Measurements from ENCODE around the gene COQ6.

DNA sequence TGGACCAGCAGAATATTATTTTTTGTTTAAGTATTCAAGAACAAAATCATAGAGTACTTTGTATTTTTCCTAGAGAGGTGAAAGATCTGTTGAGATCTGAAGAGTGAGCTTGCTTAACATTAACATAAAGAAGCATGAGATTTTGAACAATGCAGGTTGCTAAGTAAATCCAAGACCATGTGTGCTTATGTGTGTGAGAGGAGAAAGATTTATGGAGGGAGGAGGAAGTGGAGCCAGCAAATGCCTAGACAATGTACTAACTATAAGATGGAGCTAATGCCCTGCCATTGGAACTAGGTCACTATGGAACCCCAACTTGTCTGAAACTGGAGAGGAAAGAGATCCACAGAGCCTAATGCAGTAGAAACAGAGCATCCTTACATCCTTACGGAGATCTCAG, 13.6 kb upstream of the COQ6 start:
- TF ChIP-seq CTCF (IDR thresholded peaks at IDR 0.05) = no peak
- TF ChIP-seq EZH2phosphoT487 (IDR thresholded peaks at IDR 0.05) = no peak
- TF ChIP-seq EZH2 (IDR thresholded peaks at IDR 0.05) = no peak
